ENCODE data around the gene ADGRA1.

ADGRA1 gene

GRCh38 chr10:133116455-133116854 is 28.7 kb downstream of the ADGRA1 start:
- Histone ChIP-seq H3K4me1 (ENCODE audit: insufficient read depth, low read length, severe bottlenecking) (no peaks in the 10 kb centered on the region), H3K4me2 (ENCODE audit: low read length) (no peak overlapping the region), H3K4me3 (ENCODE audit: low read depth, low read length, poor library complexity, severe bottlenecking) (no peak overlapping the region), H3K36me3 (ENCODE audit: insufficient read depth, low read length) (no peaks in the 10 kb centered on the region), H3K9me3 (ENCODE audit: low read length) (no peaks in the 10 kb centered on the region), H4K20me1 (ENCODE audit: insufficient read depth, low read length) (no peaks in the 10 kb centered on the region), H3K79me2 (ENCODE audit: insufficient read depth, low read length) (no peaks in the 10 kb centered on the region), H3K27me3 (ENCODE audit: insufficient read depth, low read length) (no peaks in the 10 kb centered on the region), H3K27ac (ENCODE audit: low read depth, low read length, poor library complexity, severe bottlenecking) (no peak overlapping the region), H3F3A (ENCODE audit: insufficient read depth, low read length) (no peaks in the 10 kb centered on the region), H3K9me2 (ENCODE audit: low read depth, low read length) (no peaks in the 10 kb centered on the region), H2AFZ (ENCODE audit: low read length) (no peak overlapping the region), H3K9ac (ENCODE audit: low read length) (no peak overlapping the region)
- TF ChIP-seq EZH2 (IDR thresholded peaks at IDR 0.05; ENCODE audit: borderline replicate concordance, low read length) (no peak), CTCF (IDR thresholded peaks at IDR 0.05; ENCODE audit: low read length) (no peak)

- Histone ChIP-seq H3F3A (ENCODE audit: insufficient read depth, low read length) (no peaks in the 10 kb centered on the region), H3K4me1 (ENCODE audit: insufficient read depth, low read length, severe bottlenecking) (no peaks in the 10 kb centered on the region), H3K27ac (ENCODE audit: low read depth, low read length, poor library complexity, severe bottlenecking) (no peak overlapping the region), H3K9me3 (ENCODE audit: low read length) (no peaks in the 10 kb centered on the region), H4K20me1 (ENCODE audit: insufficient read depth, low read length) (no peaks in the 10 kb centered on the region), H3K27me3 (ENCODE audit: insufficient read depth, low read length) (no peaks in the 10 kb centered on the region), H3K79me2 (ENCODE audit: insufficient read depth, low read length) (no peaks in the 10 kb centered on the region), H3K4me2 (ENCODE audit: low read length) (no peak overlapping the region), H3K4me3 (ENCODE audit: low read depth, low read length, poor library complexity, severe bottlenecking) (no peak overlapping the region), H2AFZ (ENCODE audit: low read length) (no peak overlapping the region), H3K9me2 (ENCODE audit: low read depth, low read length) (no peaks in the 10 kb centered on the region), H3K36me3 (ENCODE audit: insufficient read depth, low read length) (no peaks in the 10 kb centered on the region), H3K9ac (ENCODE audit: low read length) (no peak overlapping the region)
- TF ChIP-seq CTCF (IDR thresholded peaks at IDR 0.05; ENCODE audit: low read length) (no peak), EZH2 (IDR thresholded peaks at IDR 0.05; ENCODE audit: borderline replicate concordance, low read length) (no peak)
Observed at GRCh38 chr10:133117036-133117687, 29.4 kb downstream of the ADGRA1 start.

- Histone ChIP-seq H3K27ac (ENCODE audit: low read depth, low read length, poor library complexity, severe bottlenecking) (no peak overlapping the region), H3K36me3 (ENCODE audit: insufficient read depth, low read length) (no peaks in the 10 kb centered on the region), H3K4me2 (ENCODE audit: low read length) (no peak overlapping the region), H3K9me2 (ENCODE audit: low read depth, low read length) (no peaks in the 10 kb centered on the region), H3K79me2 (ENCODE audit: insufficient read depth, low read length) (no peaks in the 10 kb centered on the region), H2AFZ (ENCODE audit: low read length) (no peak overlapping the region), H3K9me3 (ENCODE audit: low read length) (no peaks in the 10 kb centered on the region), H3K4me1 (ENCODE audit: insufficient read depth, low read length, severe bottlenecking) (no peaks in the 10 kb centered on the region), H3K4me3 (ENCODE audit: low read depth, low read length, poor library complexity, severe bottlenecking) (no peak overlapping the region), H3F3A (ENCODE audit: insufficient read depth, low read length) (no peaks in the 10 kb centered on the region), H3K9ac (ENCODE audit: low read length) (no peak overlapping the region), H3K27me3 (ENCODE audit: insufficient read depth, low read length) (no peaks in the 10 kb centered on the region), H4K20me1 (ENCODE audit: insufficient read depth, low read length) (no peaks in the 10 kb centered on the region)
- no peak for TF ChIP-seq EZH2 (IDR thresholded peaks at IDR 0.05; ENCODE audit: borderline replicate concordance, low read length)
- no peak for TF ChIP-seq CTCF (IDR thresholded peaks at IDR 0.05; ENCODE audit: low read length)
Observed at GRCh38 chr10:133117688-133118071, 30.0 kb downstream of the ADGRA1 start.

Data from OCI-LY1 (cell line).